Measurements from ENCODE around the gene TYMP.

TYMP gene

GRCh38 chr22:50483556-50483955 is 46.3 kb downstream of the TYMP start:
- TF ChIP-seq TAF1 (IDR thresholded peaks at IDR 0.05; ENCODE audit: borderline replicate concordance, low read depth, low read length) (no peak), POLR2A (IDR thresholded peaks at IDR 0.05; ENCODE audit: low read depth, low read length) (no peak)
- DNase-seq (ENCODE audit: insufficient read length) (no peak), FAIRE-seq (no peak)

DNA sequence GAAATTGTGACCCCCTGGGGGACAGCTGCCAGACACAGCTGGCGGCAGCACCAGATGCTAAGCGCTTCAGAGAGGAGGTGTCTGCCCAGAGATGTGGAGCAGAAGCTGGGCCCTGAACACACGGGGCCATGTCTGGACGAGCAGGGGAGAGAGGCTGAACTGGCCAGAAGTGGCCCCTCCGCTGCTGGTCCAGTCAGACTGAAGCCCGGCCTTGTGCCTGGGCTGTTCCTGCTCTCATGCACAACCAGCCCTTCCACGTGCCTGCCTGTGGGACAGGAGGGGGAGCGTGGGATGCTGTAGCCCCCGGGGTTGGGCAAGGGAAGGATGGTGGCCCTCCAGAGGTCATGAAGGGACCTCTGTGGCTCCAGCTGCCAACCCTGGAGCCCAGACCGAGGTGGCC is 46.7 kb downstream of the TYMP start:
- TF ChIP-seq POLR2A (IDR thresholded peaks at IDR 0.05; ENCODE audit: low read depth, low read length): no peak
- TF ChIP-seq POLR2AphosphoS5 (IDR thresholded peaks at IDR 0.05; ENCODE audit: low read depth, low read length): no peak
- no peak for TF ChIP-seq TAF1 (IDR thresholded peaks at IDR 0.05; ENCODE audit: borderline replicate concordance, low read depth, low read length)

DNA sequence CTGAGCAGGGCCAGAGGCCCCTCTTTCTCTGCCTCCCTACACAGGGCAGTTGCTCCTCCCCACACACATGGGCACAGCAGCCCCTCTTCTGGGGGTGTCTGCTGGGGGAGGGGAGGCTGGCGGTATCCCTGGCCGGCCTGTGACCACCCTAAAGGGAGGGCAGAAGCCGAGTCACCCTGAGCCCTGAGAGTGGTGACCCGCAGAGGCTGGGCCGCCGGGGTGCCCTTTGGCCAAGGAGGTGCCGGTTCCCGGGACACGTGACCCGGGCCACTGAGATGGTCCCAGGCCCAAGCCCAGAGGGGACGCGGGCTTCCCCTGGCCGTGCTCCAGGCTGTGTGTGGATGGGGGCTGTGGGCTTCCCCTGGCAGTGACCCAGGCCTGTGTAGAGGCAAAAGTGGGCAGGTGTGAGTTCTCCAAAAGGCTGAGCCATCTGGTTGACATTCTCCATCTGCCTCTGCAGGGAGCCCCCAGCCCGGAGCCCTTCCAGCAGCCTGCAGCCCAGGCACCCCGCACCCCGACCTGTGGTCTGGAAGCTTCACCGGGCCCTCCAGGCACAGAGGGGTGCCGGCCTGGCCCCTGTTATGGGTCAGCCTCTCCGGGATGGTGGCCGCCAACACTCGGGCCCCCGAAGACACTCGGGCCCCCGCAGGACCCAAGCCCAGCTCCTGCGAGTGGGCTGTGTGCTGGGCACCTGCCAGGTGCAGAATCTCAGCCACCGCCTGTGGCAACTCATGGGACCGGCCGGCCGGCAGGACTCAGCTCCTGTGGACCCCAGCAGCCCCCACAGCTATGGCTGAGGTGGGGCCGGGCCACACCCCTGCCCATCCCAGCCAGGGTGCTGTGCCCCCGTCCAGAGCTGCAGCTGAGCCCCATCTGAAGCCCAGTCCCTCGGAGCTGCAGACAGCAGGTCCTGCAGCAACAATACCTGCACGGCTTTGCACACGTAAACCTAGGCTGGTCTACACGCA is 47.4 kb downstream of the TYMP start:
- TF ChIP-seq POLR2A (IDR thresholded peaks at IDR 0.05; ENCODE audit: low read depth, low read length) (no peak), POLR2AphosphoS5 (IDR thresholded peaks at IDR 0.05; ENCODE audit: low read depth, low read length) (no peak), TAF1 (IDR thresholded peaks at IDR 0.05; ENCODE audit: borderline replicate concordance, low read depth, low read length) (no peak)
- FAIRE-seq: no peak
- DNase-seq (ENCODE audit: insufficient read length): no peak

More for the DNA sequence above, 46.7 kb downstream of the TYMP start:
- no peak for DNase-seq (ENCODE audit: insufficient read length)
- no peak for FAIRE-seq

GRCh38 chr22:50481440-50482106 is 48.2 kb downstream of the TYMP start, which contains the start of gene ADM2:
Gene ADM2 (plus strand): TSS chr22:50481543. CDS start chr22:50481848, 305 bp downstream.
- DNase-seq (ENCODE audit: insufficient read length): no peak
- TF ChIP-seq TAF1 (IDR thresholded peaks at IDR 0.05; ENCODE audit: borderline replicate concordance, low read depth, low read length): no peak
- TF ChIP-seq POLR2AphosphoS5 (IDR thresholded peaks at IDR 0.05; ENCODE audit: low read depth, low read length): no peak
- TF ChIP-seq POLR2A (IDR thresholded peaks at IDR 0.05; ENCODE audit: low read depth, low read length): no peak
- FAIRE-seq: no peak

- TF ChIP-seq POLR2AphosphoS5 (IDR thresholded peaks at IDR 0.05; ENCODE audit: low read depth, low read length) (no peak), TAF1 (IDR thresholded peaks at IDR 0.05; ENCODE audit: borderline replicate concordance, low read depth, low read length) (no peak), POLR2A (IDR thresholded peaks at IDR 0.05; ENCODE audit: low read depth, low read length) (no peak)
- no peak for DNase-seq (ENCODE audit: insufficient read length)
- FAIRE-seq: no peak
Measured at GRCh38 chr22:50481045-50481439, 48.8 kb downstream of the TYMP start.

DNA sequence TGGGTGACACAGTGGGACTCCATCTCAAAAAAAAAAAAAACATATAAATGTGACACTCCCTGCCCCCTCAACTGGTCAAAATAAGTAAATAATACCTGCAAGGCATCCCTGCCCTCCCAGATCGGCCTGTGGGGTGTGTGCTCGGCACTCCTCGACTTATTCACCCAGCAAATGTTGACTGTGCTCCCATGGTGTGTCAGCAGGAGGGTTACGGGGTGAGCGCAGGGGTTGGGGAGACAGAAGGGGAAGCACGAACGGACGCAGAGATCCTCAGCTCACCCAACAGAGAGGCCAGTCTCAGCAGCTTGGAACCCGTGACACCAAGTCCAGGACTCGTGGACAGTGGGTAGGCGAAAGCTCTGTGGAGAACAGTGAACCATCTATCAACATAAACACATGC is 50.1 kb downstream of the TYMP start:
- FAIRE-seq (no peak), DNase-seq (ENCODE audit: insufficient read length) (no peak)
- no peak for TF ChIP-seq TAF1 (IDR thresholded peaks at IDR 0.05; ENCODE audit: borderline replicate concordance, low read depth, low read length)
- TF ChIP-seq POLR2AphosphoS5 (IDR thresholded peaks at IDR 0.05; ENCODE audit: low read depth, low read length): no peak
- TF ChIP-seq POLR2A (IDR thresholded peaks at IDR 0.05; ENCODE audit: low read depth, low read length): no peak

DNA sequence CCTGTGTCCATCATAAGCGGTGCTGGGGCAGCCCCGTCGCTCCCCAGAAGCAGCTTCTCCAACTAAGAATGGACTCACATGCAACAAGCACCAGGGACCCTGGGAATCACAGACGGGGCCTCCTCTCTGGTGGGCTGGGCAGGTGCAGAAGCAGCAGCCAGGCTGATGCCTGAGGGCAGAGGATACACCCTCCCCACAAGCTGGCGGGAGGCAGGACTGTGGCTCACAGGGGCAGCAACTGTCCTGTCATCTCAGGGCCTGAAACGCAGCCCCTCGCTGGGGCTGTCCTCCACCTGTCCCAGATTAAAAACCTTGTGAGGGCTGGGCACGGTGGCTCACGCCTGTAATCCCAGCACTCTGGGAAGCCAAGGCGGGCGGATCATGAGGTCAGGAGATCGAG is 51.9 kb downstream of the TYMP start:
- TF ChIP-seq POLR2AphosphoS5 (IDR thresholded peaks at IDR 0.05; ENCODE audit: low read depth, low read length) (no peak), TAF1 (IDR thresholded peaks at IDR 0.05; ENCODE audit: borderline replicate concordance, low read depth, low read length) (no peak), POLR2A (IDR thresholded peaks at IDR 0.05; ENCODE audit: low read depth, low read length) (no peak)
- FAIRE-seq (no peak), DNase-seq (ENCODE audit: insufficient read length) (no peak)

DNA sequence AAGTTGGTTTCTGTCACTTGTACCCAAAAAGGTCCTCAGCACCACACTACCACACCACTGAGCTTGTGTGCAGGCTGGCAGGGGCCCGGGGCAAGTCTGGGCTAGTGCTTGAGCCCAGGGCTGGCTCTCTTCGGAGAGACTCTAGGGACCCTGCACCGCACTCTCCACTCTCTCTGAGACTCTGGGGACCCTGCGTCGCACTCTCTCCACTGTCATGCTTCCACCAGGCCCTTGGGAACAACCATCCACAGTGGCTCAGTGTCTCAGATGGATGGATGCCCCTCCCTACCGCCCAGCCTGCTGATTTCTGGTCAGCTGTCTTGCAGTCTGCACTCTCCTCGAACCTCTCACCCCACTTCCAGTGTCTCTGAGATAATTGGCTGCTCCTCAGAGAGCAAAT is 52.9 kb downstream of the TYMP start:
- DNase-seq (ENCODE audit: insufficient read length) (no peak), FAIRE-seq (no peak)
- no peak for TF ChIP-seq POLR2AphosphoS5 (IDR thresholded peaks at IDR 0.05; ENCODE audit: low read depth, low read length)
- no peak for TF ChIP-seq TAF1 (IDR thresholded peaks at IDR 0.05; ENCODE audit: borderline replicate concordance, low read depth, low read length)
- no peak for TF ChIP-seq POLR2A (IDR thresholded peaks at IDR 0.05; ENCODE audit: low read depth, low read length)

All from GM12892 (cell line).